GM19043 (cell line): ENCODE measurements around the gene NCKIPSD.

Experiments
- ATAC-seq: cut with Tn5 transposase; IDR thresholded peaks from one replicate; pipeline ENCODE4 v1.9.1; 2021; ENCODE audit warnings: low read depth; ENCODE audit not compliant: unreplicated experiment

NCKIPSD gene

GRCh38 chr3:48679411-48680391 is 6.0 kb downstream of the NCKIPSD start:
- no peak for ATAC-seq

- no peak for ATAC-seq
Observed at GRCh38 chr3:48678566-48679380, 6.9 kb downstream of the NCKIPSD start.

GRCh38 chr3:48678056-48678455 is 7.7 kb downstream of the NCKIPSD start:
- ATAC-seq: no peak

GRCh38 chr3:48674505-48674904 is 11.2 kb downstream of the NCKIPSD start:
- no peak for ATAC-seq

- no peak for ATAC-seq
Observed at GRCh38 chr3:48672522-48672921, 13.2 kb downstream of the NCKIPSD start.

GRCh38 chr3:48664929-48665328 is 20.8 kb downstream of the NCKIPSD start:
- no peak for ATAC-seq

GRCh38 chr3:48664313-48664644 is 21.4 kb downstream of the NCKIPSD start:
- ATAC-seq: no peak

GRCh38 chr3:48663489-48664312 is 22.0 kb downstream of the NCKIPSD start:
- peak; percentile 91 for ATAC-seq

GRCh38 chr3:48662753-48663488 is 22.8 kb downstream of the NCKIPSD start, which contains the start of gene CELSR3:
TSS of gene CELSR3 (minus strand) at chr3:48662886. CDS start at chr3:48662634, 252 bp downstream.
- no peak for ATAC-seq

GRCh38 chr3:48662145-48662752 is 23.5 kb downstream of the NCKIPSD start:
- ATAC-seq: no peak

- no peak for ATAC-seq
Observed at GRCh38 chr3:48661501-48662144, 24.1 kb downstream of the NCKIPSD start.

GRCh38 chr3:48660800-48661400 is 24.8 kb downstream of the NCKIPSD start:
- no peak for ATAC-seq

- no peak for ATAC-seq
Observed at GRCh38 chr3:48656841-48657281, 28.9 kb downstream of the NCKIPSD start.

GRCh38 chr3:48656061-48656840 is 29.5 kb downstream of the NCKIPSD start:
- peak; percentile 48 for ATAC-seq

GRCh38 chr3:48655606-48656005 is 30.1 kb downstream of the NCKIPSD start:
- ATAC-seq: no peak

- no peak for ATAC-seq
Observed at GRCh38 chr3:48655063-48655462, 30.7 kb downstream of the NCKIPSD start.

GRCh38 chr3:48652923-48653715 is 32.6 kb downstream of the NCKIPSD start:
- no peak for ATAC-seq
